Trophoblast cell (in vitro differentiated cells and primary cell): ENCODE data around the gene GNB1.
"Not testable (repeated sequence)": the region's sequence is repeated elsewhere in the genome, so short reads cannot be mapped to it uniquely, and the experiment has no call there.

ENCODE experiments used
- DNase-seq, 2 donors: peaks; one replicate each; pipeline ENCODE4 v3.0.0-alpha.2; 2016
- H2AFZ ChIP-seq: 2 replicates; pipeline ENCODE4 v1.6.1; 2013; ENCODE audit warnings: low read length, moderate library complexity, mild to moderate bottlenecking; ENCODE audit not compliant: insufficient read depth, poor library complexity
- H2AK5ac ChIP-seq: 2 replicates; pipeline ENCODE4 v1.6.1; 2013; ENCODE audit warnings: mild to moderate bottlenecking, low read length
- H2BK120ac ChIP-seq: 2 replicates; pipeline ENCODE4 v1.6.1; 2013; ENCODE audit warnings: low read length, mild to moderate bottlenecking, moderate library complexity; ENCODE audit not compliant: insufficient read depth, poor library complexity
- H2BK12ac ChIP-seq: 2 replicates; pipeline ENCODE4 v1.6.1; 2013; ENCODE audit warnings: mild to moderate bottlenecking, low read length, moderate library complexity
- H2BK5ac ChIP-seq: 2 replicates; pipeline ENCODE4 v1.6.1; 2013; ENCODE audit warnings: low read length, low read depth, moderate library complexity, mild to moderate bottlenecking; ENCODE audit not compliant: poor library complexity
- H3K14ac ChIP-seq: 2 replicates; pipeline ENCODE4 v1.6.1; 2013; ENCODE audit warnings: mild to moderate bottlenecking, low read length
- H3K18ac ChIP-seq: 2 replicates; pipeline ENCODE4 v1.6.1; 2013; ENCODE audit warnings: mild to moderate bottlenecking, low read length
- H3K23ac ChIP-seq: 2 replicates; pipeline ENCODE4 v1.6.1; 2013; ENCODE audit warnings: low read length
- H3K27ac ChIP-seq: 2 replicates; pipeline ENCODE4 v1.5.1; 2013; ENCODE audit warnings: low read depth, mild to moderate bottlenecking, inconsistent platforms, low read length, moderate library complexity
- H3K27me3 ChIP-seq: 2 replicates; pipeline ENCODE4 v1.6.1; 2013; ENCODE audit warnings: inconsistent platforms, mild to moderate bottlenecking, low read length, moderate library complexity; ENCODE audit not compliant: insufficient read depth
- H3K36me3 ChIP-seq, 2 experiments: 1 replicate in 1 of 2; 2 replicates in 1 of 2; pipeline ENCODE4 v1.6.1; 2013; ENCODE audit warnings: low read length in 2 of 2, mild to moderate bottlenecking in 2 of 2, moderate library complexity in 1 of 2; ENCODE audit not compliant: insufficient read depth in 2 of 2, control insufficient read depth in 1 of 2
- H3K4ac ChIP-seq: 2 replicates; pipeline ENCODE4 v1.6.1; 2013; ENCODE audit warnings: low read depth, mild to moderate bottlenecking, low read length, moderate library complexity
- H3K4me1 ChIP-seq, 2 experiments: 1 replicate in 1 of 2; 2 replicates in 1 of 2; pipeline ENCODE4 v1.6.1; 2013; ENCODE audit warnings: low read length in 2 of 2, mild to moderate bottlenecking in 2 of 2, moderate library complexity in 1 of 2; ENCODE audit not compliant: insufficient read depth in 2 of 2, control insufficient read depth in 1 of 2
- H3K4me2 ChIP-seq: 2 replicates; pipeline ENCODE4 v1.6.1; 2013; ENCODE audit warnings: inconsistent platforms, mild to moderate bottlenecking, low read length, moderate library complexity
- H3K4me3 ChIP-seq: 2 replicates; pipeline ENCODE4 v1.5.1; 2013; ENCODE audit warnings: mild to moderate bottlenecking, low read depth, low read length, inconsistent platforms
- H3K79me1 ChIP-seq: one replicate; pipeline ENCODE4 v1.6.1; 2013; ENCODE audit warnings: low read length
- H3K79me2 ChIP-seq: 2 replicates; pipeline ENCODE4 v1.6.1; 2013; ENCODE audit warnings: low read length, mild to moderate bottlenecking; ENCODE audit not compliant: control insufficient read depth, insufficient read depth, poor library complexity
- H3K9ac ChIP-seq: 2 replicates; pipeline ENCODE4 v1.6.1; 2013; ENCODE audit warnings: mild to moderate bottlenecking, low read length
- H3K9me3 ChIP-seq: 2 replicates; pipeline ENCODE4 v1.6.1; 2013; ENCODE audit warnings: low read depth, mild to moderate bottlenecking, control low read depth, inconsistent platforms, low read length; ENCODE audit not compliant: insufficient read depth
- H4K12ac ChIP-seq: 2 replicates; pipeline ENCODE4 v1.6.1; 2013; ENCODE audit warnings: low read depth, mild to moderate bottlenecking, low read length, moderate library complexity
- H4K8ac ChIP-seq: 2 replicates; pipeline ENCODE4 v1.6.1; 2013; ENCODE audit warnings: low read depth, mild to moderate bottlenecking, low read length, moderate library complexity
- H4K91ac ChIP-seq: one replicate; pipeline ENCODE4 v1.6.1; 2013; ENCODE audit warnings: low read depth, mild to moderate bottlenecking, low read length, moderate library complexity
- WGBS: extraction: QIAGEN DNeasy Blood & Tissue Kit; methylation state at CpG from one replicate; pipeline ENCODE4 v1.1.7; 2013; ENCODE audit warnings: missing lambda C conversion rate; ENCODE audit not compliant: insufficient read length, insufficient coverage; ENCODE audit errors: extremely low coverage; 5-methylcytosine and 5-hydroxymethylcytosine counted together

Gene GNB1

DNA sequence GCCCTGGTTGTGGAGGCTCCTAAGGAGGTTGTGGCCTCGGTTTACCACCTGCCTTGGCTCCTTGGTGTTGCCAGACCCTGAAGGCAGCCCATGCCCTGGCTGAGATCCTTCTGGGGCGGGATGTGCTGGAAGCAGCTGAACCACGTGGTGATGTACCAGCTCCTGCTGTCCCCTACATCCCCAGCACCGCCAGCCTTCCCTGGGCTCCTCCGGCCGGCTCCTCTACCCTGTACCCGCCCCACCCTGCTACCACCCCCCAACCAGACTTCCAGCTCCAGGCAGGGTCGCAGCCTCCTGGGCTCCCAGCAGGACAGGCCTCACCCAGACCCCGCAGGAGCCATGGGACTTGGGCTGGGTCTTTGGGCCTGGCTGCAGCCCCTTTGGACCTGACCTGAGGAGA lies 140.9 kb downstream of the GNB1 start:
- H3K4me2 ChIP-seq, H2AK5ac ChIP-seq, H3K18ac ChIP-seq, H2AFZ ChIP-seq, H3K79me2 ChIP-seq, H3K79me1 ChIP-seq, H3K4ac ChIP-seq, H2BK12ac ChIP-seq, H2BK120ac ChIP-seq, H3K4me3 ChIP-seq, H3K9me3 ChIP-seq, DNase-seq, H4K91ac ChIP-seq, H3K27ac ChIP-seq, H4K8ac ChIP-seq, H3K9ac ChIP-seq, H3K23ac ChIP-seq, H4K12ac ChIP-seq, H3K27me3 ChIP-seq, H2BK5ac ChIP-seq, H3K4me1 ChIP-seq, H3K14ac ChIP-seq: not testable (repeated sequence)
- WGBS: no CpG with 5 or more reads among the region's 9 CpGs
- H3K36me3 ChIP-seq: peaks cover 25 to 28% of the 10 kb centered on the region in 2 experiments

DNA sequence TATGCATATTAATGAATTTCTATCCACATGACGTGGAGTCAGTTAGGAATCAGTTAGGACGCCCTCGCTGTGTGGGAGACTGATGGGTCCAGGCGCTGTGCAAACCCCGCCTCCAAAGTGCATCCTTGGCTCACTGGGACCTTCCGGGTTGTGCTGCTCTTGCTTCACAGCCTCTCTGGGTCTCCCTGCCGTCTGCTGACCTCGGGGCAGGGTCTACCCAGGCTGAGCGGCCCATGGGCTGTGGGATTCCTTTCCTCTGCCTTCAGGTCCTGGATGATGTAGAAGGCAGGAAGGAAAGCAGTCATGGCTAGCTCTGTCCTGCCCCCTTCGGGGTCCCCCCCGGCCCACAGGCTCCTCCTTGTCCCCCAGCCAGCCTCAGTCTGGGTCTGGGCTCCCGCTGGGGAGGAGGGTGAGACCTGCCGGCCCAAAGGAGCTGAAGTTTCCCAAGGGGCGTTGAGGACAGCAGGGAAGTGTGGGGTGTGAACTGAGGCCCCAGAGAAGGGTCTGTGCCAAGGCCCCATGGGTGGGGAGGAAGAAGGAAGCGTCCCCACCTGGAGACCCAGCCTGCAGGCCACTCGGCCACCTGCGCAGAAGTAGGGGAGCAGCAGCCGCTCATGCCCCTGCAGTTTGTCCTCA lies 142.1 kb downstream of the GNB1 start:
- no peak overlapping the region for H3K9ac ChIP-seq
- H3K4ac ChIP-seq: no peak overlapping the region
- H2AK5ac ChIP-seq: peak overlapping the region; percentile 40
- H3K4me2 ChIP-seq: no peak overlapping the region
- DNase-seq: no peak
- H3K4me3 ChIP-seq: no peak overlapping the region
- H2BK120ac ChIP-seq: no peak overlapping the region
- H3K14ac ChIP-seq: no peak overlapping the region
- H2BK12ac ChIP-seq: no peak overlapping the region
- no peak overlapping the region for H4K8ac ChIP-seq
- no peak overlapping the region for H3K18ac ChIP-seq
- H3K27me3 ChIP-seq: no peaks in the 10 kb centered on the region
- peaks cover 6% of the 10 kb centered on the region for H3K79me1 ChIP-seq
- no peak overlapping the region for H3K27ac ChIP-seq
- H4K91ac ChIP-seq: no peak overlapping the region
- H3K36me3 ChIP-seq: peaks cover 16 to 18% of the 10 kb centered on the region in 2 experiments
- H3K9me3 ChIP-seq: no peaks in the 10 kb centered on the region
- H3K4me1 ChIP-seq: no peaks in the 10 kb centered on the region
- H2AFZ ChIP-seq: no peak overlapping the region
- no CpG with 5 or more reads among the region's 18 CpGs for WGBS
- no peak overlapping the region for H4K12ac ChIP-seq
- peaks cover 5% of the 10 kb centered on the region for H3K79me2 ChIP-seq
- no peak overlapping the region for H2BK5ac ChIP-seq
- no peak overlapping the region for H3K23ac ChIP-seq

DNA sequence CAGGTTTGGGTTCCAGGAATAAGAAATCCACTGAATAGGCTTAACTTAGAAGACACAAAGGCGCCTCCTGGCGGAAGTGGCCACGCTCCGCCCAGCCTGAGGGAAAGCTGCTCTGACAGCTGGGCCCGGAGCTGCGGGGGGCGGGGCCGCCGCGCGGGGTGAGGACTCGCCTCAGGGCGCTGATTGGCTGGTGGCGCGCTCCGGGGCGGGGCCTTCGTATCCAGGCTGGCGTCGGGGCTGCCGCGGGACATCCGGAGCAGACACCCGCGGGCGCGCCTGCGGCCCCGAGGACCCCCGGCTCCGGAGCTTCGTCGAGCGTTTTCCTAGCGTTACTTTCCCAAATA lies 144.3 kb downstream of the GNB1 start:
- H3K36me3 ChIP-seq, H2AK5ac ChIP-seq, H2BK5ac ChIP-seq, H3K27me3 ChIP-seq, H4K91ac ChIP-seq, H3K23ac ChIP-seq, H2BK12ac ChIP-seq, H3K9me3 ChIP-seq, H3K4me3 ChIP-seq, H3K79me1 ChIP-seq, H3K4me1 ChIP-seq, H2AFZ ChIP-seq, DNase-seq, H3K79me2 ChIP-seq, H3K4ac ChIP-seq, H3K18ac ChIP-seq, H4K12ac ChIP-seq, H3K9ac ChIP-seq, H2BK120ac ChIP-seq, H3K14ac ChIP-seq: not testable (repeated sequence)
- no CpG with 5 or more reads among the region's 35 CpGs for WGBS
- peak overlapping the region; percentile 52 for H3K4me2 ChIP-seq
- H4K8ac ChIP-seq: peak overlapping the region; percentile 9
- H3K27ac ChIP-seq: peak overlapping the region; percentile 95

DNA sequence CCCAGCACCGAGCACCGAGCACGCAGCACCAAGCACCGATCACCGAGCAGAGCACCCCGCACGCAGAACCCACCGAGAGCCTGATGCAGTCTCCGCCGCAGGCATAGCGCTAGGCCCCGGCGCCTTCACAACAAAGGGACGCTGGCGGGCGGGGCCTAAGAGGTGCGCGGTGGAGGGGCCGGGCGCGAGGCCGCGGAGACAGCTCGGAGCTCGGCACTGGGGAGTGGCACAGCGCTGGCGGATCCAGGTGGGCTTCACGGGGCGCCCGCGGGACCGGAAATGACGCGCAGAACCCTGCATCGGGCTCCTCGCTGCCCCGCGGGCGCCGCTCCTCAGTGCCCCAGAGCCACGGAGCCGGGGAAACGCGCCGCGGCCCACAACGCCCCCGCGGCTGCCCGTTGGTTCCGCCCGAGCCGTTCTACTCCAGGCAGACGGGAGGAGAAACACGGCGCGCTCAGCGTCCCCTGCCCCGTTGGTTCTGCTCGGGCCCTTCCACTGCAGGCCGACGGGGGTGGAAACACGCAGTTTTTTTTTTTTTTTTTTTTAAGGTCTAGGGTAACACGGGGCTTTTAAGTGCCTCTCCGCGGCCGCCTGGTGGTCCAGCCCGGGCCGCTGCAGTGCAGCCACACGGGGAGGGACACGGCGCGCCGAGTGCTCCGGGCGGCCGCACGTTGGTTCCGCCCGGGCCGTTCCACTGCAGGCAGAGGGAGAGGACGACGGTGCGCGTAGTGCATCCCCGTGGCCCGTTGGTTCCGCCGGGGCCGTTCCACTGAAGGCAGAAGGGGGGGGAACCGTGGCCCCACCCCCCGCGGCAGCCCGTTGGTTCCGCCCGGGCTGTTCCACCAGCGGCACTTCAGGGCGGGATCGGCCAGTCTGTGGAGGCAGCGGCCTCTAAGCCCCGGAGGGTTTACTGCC lies 145.0 kb downstream of the GNB1 start:
- peak; percentile 41 to 42 for DNase-seq
- not testable (repeated sequence) for H3K9me3 ChIP-seq, H3K4me1 ChIP-seq, H2AK5ac ChIP-seq, H2BK12ac ChIP-seq, H3K79me2 ChIP-seq, H3K9ac ChIP-seq, H3K36me3 ChIP-seq, H3K23ac ChIP-seq, H3K79me1 ChIP-seq, H3K27me3 ChIP-seq, H2AFZ ChIP-seq
- peak overlapping the region; percentile 77 for H3K4me3 ChIP-seq
- H3K4ac ChIP-seq: peak overlapping the region; percentile 21
- H2BK5ac ChIP-seq: peak overlapping the region; percentile 81
- peak overlapping the region; percentile 74 for H3K14ac ChIP-seq
- peak overlapping the region; percentile 71 for H3K18ac ChIP-seq
- H2BK120ac ChIP-seq: peak overlapping the region; percentile 76
- H3K4me2 ChIP-seq: peak overlapping the region; percentile 52
- H4K8ac ChIP-seq: peak overlapping the region; percentile 74
- H4K12ac ChIP-seq: peak overlapping the region; percentile 87
- H3K27ac ChIP-seq: peak overlapping the region; percentile 95
- peak overlapping the region; percentile 77 for H4K91ac ChIP-seq
- no CpG with 5 or more reads among the region's 101 CpGs for WGBS
